GM19351 (cell line): ENCODE results near the gene SPOCK3.
"Not testable (repeated sequence)": the region's sequence is repeated elsewhere in the genome, so short reads cannot be mapped to it uniquely, and the experiment has no call there.

Experiments used
- ATAC-seq: cut with Tn5 transposase; IDR thresholded peaks from one replicate; pipeline ENCODE4 v1.9.1; 2021; ENCODE audit warnings: mild to moderate bottlenecking, moderate library complexity; ENCODE audit not compliant: unreplicated experiment

Gene SPOCK3

GRCh38 chr4:166836865-166837264 is 397.4 kb downstream of the SPOCK3 start:
- ATAC-seq, result no peak

GRCh38 chr4:166827629-166828028 is 406.7 kb downstream of the SPOCK3 start:
- no peak for ATAC-seq

GRCh38 chr4:166827167-166827566 is 407.1 kb downstream of the SPOCK3 start:
- no peak for ATAC-seq

- no peak for ATAC-seq
These were observed 410.4 kb downstream of the SPOCK3 start for GRCh38 chr4:166823848-166824247.

- ATAC-seq, result no peak
These were observed 411.2 kb downstream of the SPOCK3 start for GRCh38 chr4:166823126-166823525.

GRCh38 chr4:166822386-166822785 is 411.9 kb downstream of the SPOCK3 start:
- no peak for ATAC-seq

- ATAC-seq, result no peak
These were observed 417.4 kb downstream of the SPOCK3 start for GRCh38 chr4:166816890-166817289.

GRCh38 chr4:166808380-166808779 is 425.9 kb downstream of the SPOCK3 start:
- no peak for ATAC-seq

GRCh38 chr4:166802346-166802745 is 431.9 kb downstream of the SPOCK3 start:
- ATAC-seq, result no peak

GRCh38 chr4:166798126-166798525 is 436.2 kb downstream of the SPOCK3 start:
- no peak for ATAC-seq

GRCh38 chr4:166777760-166778159 is 456.5 kb downstream of the SPOCK3 start:
- ATAC-seq, result no peak

- no peak for ATAC-seq
These were observed 471.3 kb downstream of the SPOCK3 start for GRCh38 chr4:166763018-166763417.

GRCh38 chr4:166741742-166742141 is 492.6 kb downstream of the SPOCK3 start:
- ATAC-seq, result no peak

- ATAC-seq, result not testable (repeated sequence)
These were observed 495.1 kb downstream of the SPOCK3 start for GRCh38 chr4:166739215-166739614.

GRCh38 chr4:166737430-166737829 is 496.9 kb downstream of the SPOCK3 start:
- no peak for ATAC-seq

- ATAC-seq, result no peak
These were observed 498.7 kb downstream of the SPOCK3 start for GRCh38 chr4:166735553-166735952.

GRCh38 chr4:166734797-166735196 is 499.5 kb downstream of the SPOCK3 start:
- ATAC-seq, result no peak

- ATAC-seq, result no peak
These were observed 500.6 kb downstream of the SPOCK3 start for GRCh38 chr4:166733686-166734085.

GRCh38 chr4:166726832-166727231 is 507.5 kb downstream of the SPOCK3 start:
- no peak for ATAC-seq

GRCh38 chr4:166724369-166724768 is 509.9 kb downstream of the SPOCK3 start:
- no peak for ATAC-seq

- no peak for ATAC-seq
These were observed 510.7 kb downstream of the SPOCK3 start for GRCh38 chr4:166723532-166724140.

GRCh38 chr4:166715748-166716713 is 518.3 kb downstream of the SPOCK3 start:
- ATAC-seq, result not testable (repeated sequence)
